SH-SY5Y (cell line): ENCODE measurements around the gene GPX4.

Experiments
- GATA2 ChIP-seq: IDR thresholded peaks from 2 replicates; pipeline ENCODE4 v1.6.1; 2011; ENCODE audit warnings: mild to moderate bottlenecking, low read depth, low read length
- GATA3 ChIP-seq: IDR thresholded peaks from 2 replicates; pipeline ENCODE4 v1.6.1; 2011; ENCODE audit warnings: low read depth, mild to moderate bottlenecking, low read length, moderate library complexity

Gene GPX4

DNA sequence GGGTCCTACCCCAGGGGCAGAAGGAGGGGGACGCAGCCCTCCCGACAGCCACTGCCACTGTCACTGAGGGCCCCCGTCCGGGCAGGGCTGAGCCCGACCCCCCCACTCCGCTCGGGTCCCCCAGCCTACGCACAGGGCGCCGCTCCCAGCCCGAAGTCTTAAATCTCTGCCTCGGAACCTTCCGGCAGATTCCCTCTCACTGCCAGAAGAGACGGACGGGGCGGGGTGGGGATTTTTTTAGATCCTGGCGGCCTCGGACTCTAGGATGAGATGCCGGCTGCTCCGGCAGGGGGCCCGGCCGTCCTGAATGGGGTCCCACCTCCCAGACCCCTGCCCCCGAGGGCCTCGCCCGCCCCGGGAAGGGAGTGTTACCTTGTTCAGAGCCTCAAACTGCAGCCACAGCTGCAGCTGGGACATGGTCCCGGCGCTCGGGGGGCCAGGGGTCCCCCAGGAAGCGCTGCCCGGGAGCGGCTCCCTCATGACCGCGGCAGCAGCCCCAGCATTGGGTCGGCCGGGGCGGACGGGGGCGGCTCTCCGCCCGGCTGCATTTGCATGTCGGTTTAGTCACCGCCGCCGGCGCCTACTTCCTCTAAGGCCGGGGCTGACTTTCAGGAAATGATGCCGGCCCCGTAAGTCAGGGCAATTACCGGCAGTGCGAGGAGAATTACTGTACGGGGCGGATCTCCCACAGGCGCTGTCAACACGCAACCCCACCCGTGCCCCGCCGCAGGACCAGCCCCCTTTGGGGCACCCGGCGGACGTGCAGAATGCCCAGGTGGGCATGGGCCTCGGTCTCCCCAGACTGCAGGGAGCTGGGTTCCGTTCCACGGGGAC is 28.1 kb downstream of the GPX4 start:
- TF ChIP-seq GATA2: no peak
- TF ChIP-seq GATA3: no peak

- TF ChIP-seq GATA2: no peak
- no peak for TF ChIP-seq GATA3
These were observed 29.0 kb downstream of the GPX4 start for GRCh38 chr19:1132552-1133383.

GRCh38 chr19:1133471-1133929 is 29.7 kb downstream of the GPX4 start:
- TF ChIP-seq GATA3: no peak
- no peak for TF ChIP-seq GATA2

DNA sequence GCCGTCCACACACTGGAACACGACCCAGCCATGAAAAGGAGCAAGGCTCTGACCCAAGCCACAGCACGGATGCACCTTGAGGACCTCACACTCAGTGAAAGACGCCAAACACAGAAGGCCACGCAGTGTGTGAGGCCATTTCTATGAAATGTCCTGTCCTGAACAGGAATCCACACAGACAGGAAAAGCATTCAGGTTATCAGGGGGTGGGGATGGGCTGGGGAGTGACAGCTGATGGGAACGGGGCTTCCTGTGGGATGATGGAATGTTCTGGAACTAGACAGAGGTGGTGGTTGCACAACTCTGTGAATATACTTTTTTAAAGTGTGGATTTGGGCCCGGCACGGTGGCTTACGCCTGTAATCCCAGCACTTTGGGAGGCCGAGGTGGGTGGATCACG is 30.6 kb downstream of the GPX4 start:
- TF ChIP-seq GATA2: no peak
- no peak for TF ChIP-seq GATA3

DNA sequence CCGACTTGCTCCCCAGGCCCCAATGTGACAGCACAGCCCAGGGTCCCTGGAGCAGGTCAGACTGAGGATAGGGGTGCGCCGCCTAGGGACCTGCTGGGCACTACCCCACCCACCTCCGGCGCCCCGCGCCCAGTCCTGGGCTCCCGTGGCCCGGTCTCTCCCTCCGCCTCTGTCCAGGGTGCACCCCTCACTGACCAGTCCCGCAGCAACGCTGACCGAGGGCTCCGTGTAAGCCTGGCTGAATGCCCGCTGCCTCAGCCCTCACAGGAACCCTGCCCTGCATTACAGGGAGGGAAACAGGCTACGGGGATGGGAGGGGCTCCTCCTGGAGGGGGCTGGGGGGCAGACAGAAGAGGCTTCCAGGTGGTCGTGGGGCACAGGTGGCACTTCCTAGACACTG is 31.7 kb downstream of the GPX4 start:
- TF ChIP-seq GATA3: no peak
- no peak for TF ChIP-seq GATA2

DNA sequence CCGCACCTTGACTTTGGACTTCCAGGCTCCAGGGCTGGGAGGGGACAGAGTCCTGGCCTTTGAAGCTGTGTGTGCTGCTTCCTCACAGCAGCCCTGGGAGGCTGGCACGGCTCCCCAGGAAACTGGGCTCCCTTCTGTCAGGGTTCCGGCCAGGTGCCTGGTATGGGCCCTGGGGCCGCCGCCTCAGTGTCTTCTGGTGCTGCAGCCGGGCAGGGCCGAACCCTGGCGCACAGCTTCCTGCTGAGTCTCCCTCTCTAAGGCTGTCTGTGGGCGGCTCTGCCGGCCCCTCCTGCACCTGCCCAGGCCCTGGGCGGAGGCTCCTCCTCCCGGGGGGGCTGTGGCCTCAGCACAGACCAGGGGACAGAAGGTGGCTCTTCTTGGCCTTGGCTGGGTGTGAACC is 32.4 kb downstream of the GPX4 start:
- TF ChIP-seq GATA3: no peak

DNA sequence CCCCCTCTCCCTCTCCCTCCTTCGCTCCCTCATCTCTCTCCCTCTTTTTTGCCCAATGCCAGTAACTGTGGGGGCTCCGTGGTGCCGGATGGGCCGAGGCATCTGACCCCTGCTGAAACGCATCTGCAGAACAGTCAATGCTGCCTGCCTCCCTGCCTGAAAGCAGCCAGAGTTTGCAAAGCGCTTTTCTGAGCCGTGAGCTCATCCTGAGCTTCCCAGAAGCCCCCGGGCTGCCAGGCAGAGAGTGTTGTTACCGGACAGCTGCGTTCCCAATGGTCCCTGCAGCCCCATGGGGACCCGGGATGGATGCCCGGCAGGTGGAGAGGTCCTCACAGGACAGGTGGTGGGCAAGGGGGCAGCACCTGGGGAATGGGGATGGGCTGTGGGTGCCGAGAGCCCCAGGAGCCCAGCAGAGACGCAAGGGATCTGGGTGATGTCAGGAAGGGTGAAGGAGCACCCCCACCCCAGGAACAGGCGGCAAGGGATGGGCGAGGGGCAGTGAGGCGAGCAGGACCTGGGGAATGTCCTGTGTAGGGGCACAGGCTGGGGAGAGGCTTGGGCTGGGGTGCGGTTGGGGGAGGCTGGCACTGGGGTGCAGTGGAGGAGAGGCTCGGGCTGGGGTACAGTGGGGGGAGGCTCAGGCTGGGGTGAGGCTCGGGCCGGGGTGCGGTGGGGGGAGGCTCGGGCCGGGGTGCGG is 33.0 kb downstream of the GPX4 start:
- no peak for TF ChIP-seq GATA2
- no peak for TF ChIP-seq GATA3

DNA sequence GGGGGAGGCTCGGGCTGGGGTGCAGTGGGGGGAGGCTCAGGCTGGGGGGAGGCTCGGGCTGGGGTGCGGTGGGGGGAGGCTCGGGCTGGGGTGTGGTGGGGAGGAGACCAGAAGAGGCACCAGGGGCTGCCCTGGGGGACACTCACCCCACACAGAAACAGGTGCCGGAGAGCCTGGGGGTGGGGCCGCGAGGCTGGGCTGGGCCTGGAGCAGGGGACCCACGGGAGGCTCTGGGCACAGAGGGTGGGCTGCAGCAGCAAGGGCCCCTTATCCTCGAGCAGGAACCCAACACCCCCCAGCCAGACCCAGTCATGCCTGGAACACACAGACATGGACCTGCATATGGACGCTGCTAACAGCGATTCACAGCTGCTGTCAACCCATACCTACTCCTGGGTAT is 34.3 kb downstream of the GPX4 start:
- no peak for TF ChIP-seq GATA2
- TF ChIP-seq GATA3: no peak

DNA sequence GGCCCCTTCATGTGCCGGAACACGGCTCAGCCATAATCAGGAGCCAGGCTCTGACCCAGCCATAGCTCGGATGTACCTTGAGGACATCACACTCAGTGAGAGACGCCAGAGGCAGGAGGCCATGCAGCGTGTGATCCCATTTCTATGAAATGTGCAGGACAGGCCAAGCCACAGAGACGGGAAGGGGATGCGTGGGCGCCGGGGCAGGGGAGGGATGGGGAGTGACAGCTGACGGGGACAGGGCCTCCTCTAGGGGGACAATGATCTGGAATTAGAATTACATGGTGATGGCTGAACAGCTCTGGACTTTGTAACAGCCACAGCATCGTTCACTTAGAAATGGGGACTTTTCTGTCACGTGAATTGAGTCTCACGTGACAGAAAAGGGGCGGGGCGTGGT is 35.3 kb downstream of the GPX4 start:
- TF ChIP-seq GATA2 (no peak), GATA3 (no peak)

DNA sequence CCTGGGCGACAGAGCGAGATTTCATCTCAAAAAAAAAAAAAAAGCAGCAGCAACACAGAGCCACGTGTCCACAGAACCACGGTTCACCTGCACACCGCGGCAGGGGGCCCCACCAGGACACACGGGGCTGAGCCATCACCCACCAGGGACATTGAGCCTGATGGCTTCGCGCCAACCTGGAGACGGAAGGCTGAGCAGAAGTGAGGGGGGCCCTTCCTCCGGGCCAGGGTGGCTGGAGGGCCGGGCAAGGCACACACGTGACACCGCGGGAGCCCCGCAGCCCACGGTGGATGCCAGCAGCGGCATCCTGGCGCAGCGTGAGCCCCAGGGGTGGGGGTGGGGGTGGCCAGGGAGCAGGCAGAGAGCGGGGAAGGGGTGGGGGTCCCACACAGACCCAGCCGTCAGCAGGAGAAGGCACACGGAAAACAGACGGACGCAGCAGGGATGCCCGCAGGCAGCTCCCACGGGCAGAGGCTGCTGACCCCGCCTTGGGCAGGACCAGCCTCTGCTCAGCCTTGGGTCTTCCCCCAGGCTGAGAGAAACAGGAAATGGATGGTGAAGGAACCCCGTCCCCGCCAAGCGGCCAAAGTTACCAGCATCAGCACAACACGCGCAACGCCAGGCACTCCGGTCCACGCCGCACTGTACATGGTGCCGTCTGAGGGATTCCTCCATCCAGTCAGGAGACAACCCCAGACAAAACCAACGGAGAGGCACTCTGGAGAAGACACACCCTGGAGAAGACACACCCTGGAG is 36.7 kb downstream of the GPX4 start:
- TF ChIP-seq GATA3: no peak
- no peak for TF ChIP-seq GATA2

DNA sequence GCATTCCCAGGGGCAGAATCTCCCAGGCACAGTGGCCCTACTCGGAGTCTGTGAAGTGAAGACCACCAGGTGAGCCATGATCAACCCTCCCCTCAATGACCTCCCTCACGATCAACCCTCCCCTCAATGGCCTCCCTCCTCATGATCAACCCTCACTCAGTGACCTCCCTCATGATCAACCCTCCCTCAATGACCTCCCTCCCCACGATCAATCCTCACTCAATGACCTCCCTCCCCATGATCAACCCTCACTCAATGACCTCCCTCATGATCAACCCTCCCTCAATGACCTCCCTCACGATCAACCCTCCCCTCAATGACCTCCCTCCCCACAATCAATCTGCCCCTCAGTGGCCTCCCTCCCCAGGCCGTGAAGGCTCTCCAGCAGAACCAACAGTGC is 38.1 kb downstream of the GPX4 start:
- TF ChIP-seq GATA3 (no peak), GATA2 (no peak)

GRCh38 chr19:1143828-1144399 is 40.1 kb downstream of the GPX4 start:
- TF ChIP-seq GATA3: no peak
- no peak for TF ChIP-seq GATA2

- no peak for TF ChIP-seq GATA2
- no peak for TF ChIP-seq GATA3
These were observed 40.9 kb downstream of the GPX4 start for GRCh38 chr19:1144741-1145140.
